Inferior parietal cortex (tissue), 1 donor: ENCODE results near the gene GSTM2.
"Not testable (repeated sequence)": the region's sequence is repeated elsewhere in the genome, so short reads cannot be mapped to it uniquely, and the experiment has no call there.

Source experiments
- DNase-seq: peaks from one replicate; pipeline ENCODE4 v3.0.0-alpha.2; 2016; ENCODE audit errors: extremely low spot score

GSTM2 gene

GRCh38 chr1:109644670-109645069 lies 23.2 kb upstream of the GSTM2 start:
- no peak for DNase-seq

GRCh38 chr1:109649491-109649914 lies 18.4 kb upstream of the GSTM2 start:
- peak; percentile 51 for DNase-seq

GRCh38 chr1:109650609-109651008 lies 17.2 kb upstream of the GSTM2 start:
- no peak for DNase-seq

GRCh38 chr1:109652402-109652801 lies 15.5 kb upstream of the GSTM2 start:
- DNase-seq = no peak

- DNase-seq = no peak
Measured at GRCh38 chr1:109653306-109653705, 14.6 kb upstream of the GSTM2 start.

- no peak for DNase-seq
Measured at GRCh38 chr1:109654519-109654918, 13.3 kb upstream of the GSTM2 start.

- DNase-seq = peak; percentile 69
Measured at GRCh38 chr1:109655615-109656519, 12.0 kb upstream of the GSTM2 start, which contains the start of gene GSTM4. Gene GSTM4 (plus strand): TSS chr1:109656099. CDS start chr1:109656390, 291 bp downstream.

GRCh38 chr1:109657395-109657794 lies 10.5 kb upstream of the GSTM2 start:
- DNase-seq = no peak

GRCh38 chr1:109657970-109658369 lies 9.9 kb upstream of the GSTM2 start:
- DNase-seq = no peak

- no peak for DNase-seq
Measured at GRCh38 chr1:109658533-109659042, 9.3 kb upstream of the GSTM2 start.

- no peak for DNase-seq
Measured at GRCh38 chr1:109659145-109659544, 8.7 kb upstream of the GSTM2 start.

GRCh38 chr1:109659997-109660690 lies 7.7 kb upstream of the GSTM2 start:
- DNase-seq = no peak

GRCh38 chr1:109660691-109661026 lies 7.2 kb upstream of the GSTM2 start:
- not testable (repeated sequence) for DNase-seq

- DNase-seq = no peak
Measured at GRCh38 chr1:109661391-109661790, 6.5 kb upstream of the GSTM2 start.

GRCh38 chr1:109664671-109665070 lies 3.2 kb upstream of the GSTM2 start:
- DNase-seq = no peak

- DNase-seq = peak; percentile 0
Measured at GRCh38 chr1:109668123-109668775, 392 bp downstream of the GSTM2 start.

- no peak for DNase-seq
Measured at GRCh38 chr1:109669246-109669948, 1.5 kb downstream of the GSTM2 start.

- not testable (repeated sequence) for DNase-seq
Measured at GRCh38 chr1:109669949-109670302, 2.1 kb downstream of the GSTM2 start.

GRCh38 chr1:109671067-109671466 lies 3.2 kb downstream of the GSTM2 start:
- DNase-seq = no peak

- DNase-seq = not testable (repeated sequence)
Measured at GRCh38 chr1:109673861-109674260, 6.0 kb downstream of the GSTM2 start.

GRCh38 chr1:109676683-109677381 lies 9.0 kb downstream of the GSTM2 start:
- DNase-seq = peak; percentile 0
